Esophagus muscularis mucosa (tissue), 4 donors: ENCODE data around the gene SH3RF3.

Experiments
- EP300 ChIP-seq: sonication (generic); formaldehyde crosslinking; IDR thresholded peaks from one replicate; pipeline ENCODE4 v1.6.1; 2017; ENCODE audit warnings: antibody characterized with exemption
- POLR2A ChIP-seq: fragments of 450-650 bp; IDR thresholded peaks from one replicate; pipeline ENCODE4 v1.6.1; 2017; ENCODE audit warnings: antibody characterized with exemption, moderate library complexity, mild to moderate bottlenecking, low read depth
- POLR2AphosphoS5 ChIP-seq, 2 donors: sonication (generic); formaldehyde crosslinking; IDR thresholded peaks; one replicate each; pipeline ENCODE4 v1.6.1; 2017; ENCODE audit warnings: antibody characterized with exemption in 2 of 2
- TF ChIP-seq, protein P1 (sequence below), 3 experiments: fragments of 200-600 bp in 2 of 3; fragments of 450-650 bp in 1 of 3; sonication (generic) in 2 of 3; IDR thresholded peaks; one replicate each; pipeline ENCODE4 v1.5.1; 2017 to 2019; ENCODE audit warnings: antibody characterized with exemption in 3 of 3, mild to moderate bottlenecking in 2 of 3, moderate library complexity in 1 of 3

DNA sequence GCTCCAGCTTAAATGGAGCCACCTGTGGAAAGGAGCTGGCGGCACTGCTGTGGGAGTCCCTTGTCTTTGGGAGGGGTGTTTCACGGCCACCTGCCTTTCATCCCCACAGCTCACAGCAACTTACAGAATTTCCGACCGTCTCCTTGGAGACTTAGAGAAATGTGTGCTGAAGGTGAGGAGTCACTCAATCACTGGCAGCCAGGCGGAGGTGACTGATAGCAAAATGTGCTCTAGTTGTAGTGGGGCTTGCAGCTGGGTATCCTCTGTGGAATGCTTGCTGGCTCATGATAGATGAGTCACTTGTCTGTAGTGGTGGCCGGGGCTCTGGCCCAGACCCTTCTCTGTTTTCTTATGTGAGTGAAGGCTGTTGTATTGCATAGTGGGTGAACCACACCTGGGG lies 110.7 kb downstream of the SH3RF3 start:
- TF ChIP-seq, protein P1, sequence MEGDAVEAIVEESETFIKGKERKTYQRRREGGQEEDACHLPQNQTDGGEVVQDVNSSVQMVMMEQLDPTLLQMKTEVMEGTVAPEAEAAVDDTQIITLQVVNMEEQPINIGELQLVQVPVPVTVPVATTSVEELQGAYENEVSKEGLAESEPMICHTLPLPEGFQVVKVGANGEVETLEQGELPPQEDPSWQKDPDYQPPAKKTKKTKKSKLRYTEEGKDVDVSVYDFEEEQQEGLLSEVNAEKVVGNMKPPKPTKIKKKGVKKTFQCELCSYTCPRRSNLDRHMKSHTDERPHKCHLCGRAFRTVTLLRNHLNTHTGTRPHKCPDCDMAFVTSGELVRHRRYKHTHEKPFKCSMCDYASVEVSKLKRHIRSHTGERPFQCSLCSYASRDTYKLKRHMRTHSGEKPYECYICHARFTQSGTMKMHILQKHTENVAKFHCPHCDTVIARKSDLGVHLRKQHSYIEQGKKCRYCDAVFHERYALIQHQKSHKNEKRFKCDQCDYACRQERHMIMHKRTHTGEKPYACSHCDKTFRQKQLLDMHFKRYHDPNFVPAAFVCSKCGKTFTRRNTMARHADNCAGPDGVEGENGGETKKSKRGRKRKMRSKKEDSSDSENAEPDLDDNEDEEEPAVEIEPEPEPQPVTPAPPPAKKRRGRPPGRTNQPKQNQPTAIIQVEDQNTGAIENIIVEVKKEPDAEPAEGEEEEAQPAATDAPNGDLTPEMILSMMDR (IDR thresholded peaks at IDR 0.05), result no peak
- TF ChIP-seq EP300, result no peak
- no peak for TF ChIP-seq POLR2AphosphoS5 (IDR thresholded peaks at IDR 0.05)
- TF ChIP-seq POLR2A, result no peak
